ENCODE results near the gene USP19. TPM values are rescaled to one million over a fixed set of nuclear protein-coding genes. Genes with fewer than 3 reads are reported as not detected.
A peak's percentile ranks its signal among the peaks of the same experiment; 100 is the strongest.

Gene USP19
- total RNA-seq, 1 donor from 2014 or later, result 29.0 TPM

DNA sequence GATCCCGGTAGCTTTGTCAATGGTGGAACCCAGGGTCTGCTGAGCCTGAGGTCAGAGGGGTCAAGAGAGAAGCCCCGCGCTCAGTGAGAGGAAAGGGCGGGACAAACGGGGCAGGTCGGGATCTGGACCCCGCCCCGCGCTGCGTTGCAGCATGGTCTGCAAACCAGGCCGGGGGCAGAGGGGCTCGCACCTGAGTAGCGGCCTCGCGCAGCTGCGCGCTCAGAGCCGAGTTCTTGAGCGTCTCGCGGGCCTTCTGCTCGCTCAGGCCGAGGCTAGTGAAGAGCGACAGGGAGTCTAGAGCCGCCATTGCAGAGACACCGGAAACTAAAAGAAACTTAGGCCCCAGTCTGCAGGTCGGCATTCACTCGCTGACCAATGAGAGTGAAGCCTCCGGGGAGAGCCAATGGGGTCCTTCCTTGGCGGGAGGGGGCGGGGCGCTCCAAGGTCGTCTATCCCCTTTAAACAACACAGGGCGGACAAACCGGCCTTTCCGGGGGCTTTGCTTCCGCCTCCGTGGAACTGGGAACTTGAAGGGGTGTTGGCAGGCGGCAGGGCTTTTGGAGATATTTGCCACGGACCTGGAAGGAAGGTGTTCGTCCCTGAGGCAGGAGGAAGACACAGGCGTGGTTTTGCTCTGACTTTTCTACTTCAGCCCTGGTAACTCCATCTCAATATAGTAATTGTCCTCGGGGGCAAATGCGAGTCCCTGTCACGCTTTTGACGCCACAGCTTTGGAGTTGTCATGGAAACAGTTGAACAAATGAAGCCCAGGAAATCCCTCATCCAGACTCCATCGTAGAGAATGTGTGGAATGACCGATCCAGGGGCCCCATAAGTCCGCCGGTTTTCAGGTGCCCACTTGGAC, 16.0 kb downstream of the USP19 start, which contains the start of gene QARS1:
QARS1 (minus strand) TSS at position 331 of the 865 bp plus-strand sequence; CDS start at position 307, 24 bp downstream.
- peak; percentile 86 for DNase-seq

DNA sequence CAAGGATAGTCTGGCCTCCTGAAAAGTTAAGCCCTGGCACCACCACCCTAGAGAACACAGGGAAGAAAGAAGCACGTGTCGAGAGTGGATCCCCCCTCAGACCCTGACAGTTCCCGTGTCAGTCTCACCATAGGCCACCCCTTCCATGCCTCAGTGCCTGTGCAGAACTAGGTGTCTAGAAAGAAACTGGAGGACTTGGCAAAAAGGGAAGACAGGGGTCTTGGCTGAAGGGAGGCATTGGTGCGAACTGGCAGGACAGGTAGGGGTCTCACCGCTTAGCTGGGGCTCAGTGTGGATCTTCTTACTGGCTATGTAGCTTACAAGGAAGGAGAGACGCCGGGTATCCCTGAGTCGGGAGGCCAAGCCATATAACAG, 16.6 kb downstream of the USP19 start:
- no peak for DNase-seq

DNA sequence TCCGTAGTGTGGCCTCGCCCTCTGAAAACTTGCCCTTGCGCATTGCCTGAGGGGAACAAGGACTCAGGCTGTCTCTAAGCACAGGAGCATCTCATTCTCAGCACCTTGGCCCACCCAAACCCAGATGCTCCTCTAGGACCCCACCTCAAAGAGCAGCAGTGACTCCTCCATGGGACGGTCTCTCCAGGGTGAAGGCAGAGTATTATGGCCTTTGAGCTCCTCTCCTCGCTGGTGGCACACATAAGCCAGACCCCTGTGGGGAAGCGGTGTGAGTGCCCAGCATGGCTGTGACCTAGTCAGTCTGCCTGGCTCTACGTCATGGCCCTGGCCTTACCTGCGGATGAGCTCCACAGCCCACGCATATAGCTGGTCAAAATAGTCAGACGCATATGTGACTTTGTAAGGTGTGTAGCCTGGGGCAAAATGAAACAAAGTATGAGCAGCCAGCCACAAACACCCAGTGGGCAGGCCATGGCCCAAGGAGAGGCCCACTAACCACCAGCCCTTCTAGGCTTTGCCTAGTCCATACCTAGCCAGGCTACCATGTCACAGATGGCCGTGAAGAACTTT, 20.5 kb downstream of the USP19 start:
- DNase-seq, result no peak

DNA sequence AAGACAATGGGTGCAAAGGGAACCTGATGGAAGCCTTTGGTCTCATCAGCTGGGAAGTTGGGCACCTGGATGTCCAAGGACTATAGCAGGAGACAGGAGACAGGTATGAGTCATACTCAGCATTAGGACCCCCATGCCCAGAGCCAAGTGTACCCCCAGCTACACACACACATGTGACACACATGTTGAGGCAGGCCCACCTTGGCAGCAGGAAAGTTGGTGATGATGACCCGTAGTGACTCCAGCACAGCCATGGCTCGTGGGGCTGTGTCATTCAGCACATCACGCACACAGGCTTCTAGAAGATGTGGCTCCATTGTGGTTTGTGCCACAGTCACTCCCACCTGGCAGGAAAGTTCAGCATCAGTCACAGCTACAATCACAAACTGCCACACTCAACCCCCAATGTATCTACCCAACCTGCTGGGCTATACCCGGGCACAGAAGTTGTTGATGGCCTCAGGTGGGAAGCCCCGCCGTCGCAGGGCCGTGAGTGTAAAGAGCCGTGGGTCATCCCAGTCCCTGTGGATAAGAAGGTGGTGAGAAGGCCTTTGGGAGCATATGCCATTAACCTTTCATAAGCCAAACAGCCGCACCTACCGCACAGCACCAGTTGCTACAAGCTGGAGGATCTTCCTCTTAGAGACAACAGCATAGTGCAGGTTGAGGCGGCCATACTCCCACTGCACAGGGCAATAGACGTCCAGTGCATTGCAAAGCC, 21.6 kb downstream of the USP19 start:
- DNase-seq, result no peak

DNA sequence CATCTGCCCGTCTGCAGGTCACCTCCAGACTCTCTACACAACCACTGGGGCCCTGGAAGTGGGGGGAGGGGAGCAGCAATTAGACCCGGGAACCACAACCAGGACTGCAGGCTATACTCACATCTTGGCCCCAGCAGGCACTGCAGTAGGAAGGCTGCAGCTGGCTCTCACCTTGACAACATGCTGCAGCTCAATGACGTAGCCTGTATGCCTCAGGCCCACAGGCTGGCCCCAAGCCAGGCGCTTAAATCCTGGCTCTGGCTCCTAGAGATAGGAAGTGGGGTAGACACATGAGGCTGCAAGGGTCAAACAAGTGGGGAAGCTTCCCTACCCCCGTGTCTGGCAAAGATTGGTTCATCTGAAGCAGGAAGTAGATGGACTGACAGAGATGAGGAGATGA, 22.2 kb downstream of the USP19 start:
- DNase-seq, result no peak

DNA sequence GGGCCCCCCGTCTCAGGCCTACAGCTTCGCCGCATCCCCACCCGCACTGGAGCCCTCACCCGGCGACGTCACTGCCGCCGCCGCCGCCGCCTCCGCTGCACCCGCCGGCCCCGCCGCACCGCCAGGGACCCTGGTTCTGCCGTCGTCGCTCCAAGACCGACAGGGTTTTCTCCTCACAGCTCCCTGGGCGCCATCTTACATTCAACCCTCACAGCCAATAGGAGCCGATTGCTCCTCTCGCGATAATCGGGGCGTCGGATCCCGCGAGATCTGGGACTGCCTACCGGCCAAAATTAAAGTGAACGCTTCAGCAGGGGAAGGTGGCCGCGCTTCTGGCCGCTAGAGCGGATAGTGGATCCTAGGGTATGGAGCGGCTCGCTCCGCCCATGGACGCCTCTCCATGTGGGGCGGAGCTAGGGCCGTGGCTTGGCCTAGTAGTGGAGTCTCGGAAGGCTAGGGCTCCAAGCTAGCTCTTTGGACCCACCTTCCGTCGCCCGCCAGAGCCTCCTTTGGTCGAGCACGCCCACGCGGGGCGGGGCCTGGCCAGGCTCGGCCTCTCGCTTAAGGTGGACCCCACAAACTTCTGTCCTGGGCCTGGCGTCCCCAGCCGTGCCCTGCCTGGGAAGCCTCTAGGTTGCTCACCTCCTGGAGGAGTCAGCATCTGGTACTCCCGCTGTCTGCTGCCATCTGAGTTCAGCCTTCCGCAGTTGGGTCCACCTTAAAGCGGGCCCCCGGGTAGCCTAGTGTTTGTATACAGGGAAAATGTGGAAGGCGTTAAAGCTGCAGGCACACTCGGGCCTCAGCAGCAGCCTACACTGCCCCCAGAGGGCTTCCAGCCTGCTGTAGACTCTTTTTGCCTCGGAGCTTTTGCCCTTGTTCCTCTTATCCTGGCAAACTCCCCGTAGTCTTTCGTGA, 26.5 kb downstream of the USP19 start, which contains the start of gene QRICH1:
QRICH1 (minus strand) TSS at position 219 of the 915 bp plus-strand sequence. CDS start 17,054 bp downstream, outside the sequence.
- DNase-seq, result peak; percentile 98

DNA sequence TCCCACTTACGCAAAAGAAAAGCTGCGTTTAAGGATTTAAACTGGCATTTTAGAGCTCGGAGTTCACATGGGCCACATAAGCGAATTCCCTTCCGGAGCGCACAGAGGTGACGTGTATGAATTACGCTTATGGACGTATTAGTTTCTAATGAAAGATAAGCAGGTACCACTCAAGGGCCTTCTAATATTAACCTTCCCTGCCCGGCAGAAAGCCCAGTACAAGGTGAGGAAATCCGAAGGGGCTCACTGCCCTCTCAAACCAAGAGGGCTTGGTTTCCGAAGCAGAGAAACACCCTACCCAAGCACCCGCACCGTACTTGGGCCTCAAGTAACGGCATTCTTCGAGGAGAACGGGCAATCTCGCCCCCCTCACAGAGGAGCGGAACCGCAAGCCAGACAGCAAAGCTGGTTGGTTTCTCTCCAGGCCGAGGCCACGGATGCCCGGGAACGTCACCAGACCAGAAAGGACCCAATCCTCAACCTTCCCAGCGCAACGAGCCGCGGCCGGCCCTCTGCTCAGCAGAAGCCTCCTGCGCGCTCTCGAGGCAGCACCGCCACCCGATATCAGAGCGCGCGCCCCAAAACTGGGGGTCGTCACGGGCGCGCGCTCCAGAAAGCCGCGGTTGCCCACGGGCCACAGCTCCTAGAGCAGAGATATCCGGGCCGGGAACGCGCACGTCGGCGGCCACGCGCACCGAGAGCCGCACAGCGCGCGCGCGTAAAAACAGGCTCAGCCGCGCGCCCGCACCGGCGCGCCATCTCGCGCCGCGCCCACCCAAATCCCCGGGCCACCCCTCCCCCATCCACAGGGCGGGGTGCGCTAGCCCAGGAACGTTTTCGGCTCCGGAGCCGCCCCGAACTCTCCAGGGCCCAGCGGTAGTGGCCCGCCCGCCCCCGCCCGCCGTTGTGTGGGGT, 27.4 kb downstream of the USP19 start:
- peak; percentile 74 for DNase-seq

DNA sequence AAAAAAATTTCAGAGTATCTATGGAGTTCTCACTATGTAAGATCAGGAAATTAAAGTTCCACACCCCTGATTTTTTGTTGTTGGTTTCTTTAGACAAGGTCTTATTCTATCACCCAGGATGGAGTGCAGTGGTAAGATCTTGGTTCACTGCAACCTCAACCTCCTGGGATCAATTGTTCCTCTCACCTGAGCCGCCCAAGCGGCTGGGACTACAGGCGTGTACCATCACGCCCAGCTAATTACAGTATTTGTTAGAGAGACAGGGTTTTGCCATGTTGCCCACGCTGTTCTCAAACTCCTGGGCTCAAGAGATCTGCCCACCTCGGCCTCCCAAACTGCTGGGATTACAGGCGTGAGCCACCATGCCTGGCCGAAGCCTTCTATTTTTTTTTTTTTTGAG, 39.2 kb downstream of the USP19 start:
- no peak for DNase-seq

DNA sequence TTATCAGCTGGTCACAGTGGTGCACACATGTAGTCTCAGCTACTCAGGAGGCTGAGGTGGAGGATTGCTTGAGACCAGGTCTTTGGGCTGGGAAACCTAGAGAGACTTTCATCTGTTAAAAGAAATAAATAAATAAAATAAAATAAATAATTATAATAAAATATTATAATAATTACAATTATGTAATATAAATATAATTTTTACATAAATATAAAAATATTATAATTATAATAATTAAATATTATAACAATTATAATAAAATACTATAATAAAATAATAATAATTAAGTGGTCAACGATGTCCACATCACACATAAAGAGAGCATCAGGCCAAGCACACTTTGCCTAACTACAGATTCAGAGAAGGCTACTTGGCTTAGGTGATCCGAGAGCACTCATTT, 41.4 kb downstream of the USP19 start:
- DNase-seq, result no peak

DNA sequence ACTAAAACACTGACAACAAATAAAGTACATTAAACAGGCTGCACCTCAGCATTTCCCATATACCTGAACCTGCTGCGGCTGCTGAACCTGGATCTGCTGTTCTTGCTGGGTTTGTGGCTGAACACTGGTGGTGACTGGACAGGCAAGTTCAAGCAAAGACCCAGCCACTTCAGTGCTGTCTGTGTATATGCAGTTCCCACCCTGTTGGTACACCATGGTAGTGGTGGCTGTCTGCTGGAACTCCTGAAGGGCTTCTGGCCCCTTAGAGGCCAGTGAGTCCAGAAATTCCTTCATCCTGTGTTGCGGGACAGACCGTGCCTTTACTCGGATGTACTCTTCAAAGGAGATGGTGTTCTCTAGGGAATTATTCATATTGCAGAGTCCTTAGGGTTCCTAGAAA, 44.0 kb downstream of the USP19 start:
- no peak for DNase-seq

DNA sequence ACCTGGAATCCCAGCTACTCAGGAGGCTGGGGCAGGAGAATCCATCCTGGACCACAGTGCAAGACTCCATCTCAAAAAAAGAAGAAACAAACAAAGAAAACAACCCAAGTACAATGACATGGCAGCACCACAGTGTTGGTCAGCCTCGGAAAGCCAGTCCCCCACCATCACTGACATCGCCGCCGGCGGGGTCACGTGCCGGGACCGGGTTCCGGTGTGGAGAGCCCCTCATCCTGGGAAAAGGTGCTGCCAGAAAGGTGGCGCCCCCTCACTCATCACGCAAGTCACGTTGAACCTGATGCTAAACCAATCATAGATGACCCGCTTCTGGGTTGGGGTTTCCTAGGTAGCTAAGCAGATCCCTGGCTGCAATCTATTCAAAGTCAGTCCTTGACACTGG, 44.5 kb downstream of the USP19 start:
- no peak for DNase-seq

Small RNAs within 50 kb of the gene (small RNA-seq; reads per million reads assigned to genes)
- not detected for gene RN7SL182P (ENCODE audit: low replicate concordance)

Other genes with a start within 250 kb of the USP19 start
- 14.8 TPM for gene SLC25A20, start 221.9 kb downstream of the USP19 start, total RNA-seq
- 63.3 TPM for gene ARIH2, start 202.0 kb downstream of the USP19 start, total RNA-seq
- gene P4HTM, start 130.6 kb downstream of the USP19 start, total RNA-seq, result 27.7 TPM
- gene WDR6, start 113.4 kb downstream of the USP19 start, total RNA-seq, result 55.6 TPM
- gene DALRD3, start 102.2 kb downstream of the USP19 start, total RNA-seq, result 18.0 TPM
- gene NDUFAF3, start 98.7 kb downstream of the USP19 start, total RNA-seq, result 23.4 TPM
- gene IMPDH2, start 91.4 kb downstream of the USP19 start, total RNA-seq, result 261 TPM
- gene QRICH1, start 26.8 kb downstream of the USP19 start, total RNA-seq, result 66.2 TPM
- gene QARS1, start 16.1 kb downstream of the USP19 start, total RNA-seq, result 213 TPM
- 379 TPM for gene LAMB2, start 12.2 kb upstream of the USP19 start, total RNA-seq
- 9.7 TPM for gene CCDC71, start 45.5 kb upstream of the USP19 start, total RNA-seq
- gene KLHDC8B, start 50.8 kb upstream of the USP19 start, total RNA-seq, result 32.6 TPM
- gene C3orf62, start 156.4 kb upstream of the USP19 start, total RNA-seq, result 2.7 TPM
- 34.0 TPM for gene USP4, start 219.2 kb upstream of the USP19 start, total RNA-seq
- 60.5 TPM for gene GPX1, start 237.5 kb upstream of the USP19 start, total RNA-seq

All from skin of body (tissue), 3 donors.